Stimulated activated CD8-positive, alpha-beta memory T cell treated with anti-CD3 and anti-CD28 coated beads, Interleukin-15, amount 100 ng/mL, for 4 hours (primary cell): ENCODE data around the gene MMEL1.
"Not testable (repeated sequence)": the region's sequence is repeated elsewhere in the genome, so short reads cannot be mapped to it uniquely, and the experiment has no call there.

Source experiments
- DNase-seq, 2 donors: peaks; one replicate each; pipeline ENCODE4 v3.0.0-alpha.2; 2020; ENCODE audit warnings: low read depth in 2 of 2

MMEL1 gene, protein sequence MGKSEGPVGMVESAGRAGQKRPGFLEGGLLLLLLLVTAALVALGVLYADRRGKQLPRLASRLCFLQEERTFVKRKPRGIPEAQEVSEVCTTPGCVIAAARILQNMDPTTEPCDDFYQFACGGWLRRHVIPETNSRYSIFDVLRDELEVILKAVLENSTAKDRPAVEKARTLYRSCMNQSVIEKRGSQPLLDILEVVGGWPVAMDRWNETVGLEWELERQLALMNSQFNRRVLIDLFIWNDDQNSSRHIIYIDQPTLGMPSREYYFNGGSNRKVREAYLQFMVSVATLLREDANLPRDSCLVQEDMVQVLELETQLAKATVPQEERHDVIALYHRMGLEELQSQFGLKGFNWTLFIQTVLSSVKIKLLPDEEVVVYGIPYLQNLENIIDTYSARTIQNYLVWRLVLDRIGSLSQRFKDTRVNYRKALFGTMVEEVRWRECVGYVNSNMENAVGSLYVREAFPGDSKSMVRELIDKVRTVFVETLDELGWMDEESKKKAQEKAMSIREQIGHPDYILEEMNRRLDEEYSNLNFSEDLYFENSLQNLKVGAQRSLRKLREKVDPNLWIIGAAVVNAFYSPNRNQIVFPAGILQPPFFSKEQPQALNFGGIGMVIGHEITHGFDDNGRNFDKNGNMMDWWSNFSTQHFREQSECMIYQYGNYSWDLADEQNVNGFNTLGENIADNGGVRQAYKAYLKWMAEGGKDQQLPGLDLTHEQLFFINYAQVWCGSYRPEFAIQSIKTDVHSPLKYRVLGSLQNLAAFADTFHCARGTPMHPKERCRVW

DNA sequence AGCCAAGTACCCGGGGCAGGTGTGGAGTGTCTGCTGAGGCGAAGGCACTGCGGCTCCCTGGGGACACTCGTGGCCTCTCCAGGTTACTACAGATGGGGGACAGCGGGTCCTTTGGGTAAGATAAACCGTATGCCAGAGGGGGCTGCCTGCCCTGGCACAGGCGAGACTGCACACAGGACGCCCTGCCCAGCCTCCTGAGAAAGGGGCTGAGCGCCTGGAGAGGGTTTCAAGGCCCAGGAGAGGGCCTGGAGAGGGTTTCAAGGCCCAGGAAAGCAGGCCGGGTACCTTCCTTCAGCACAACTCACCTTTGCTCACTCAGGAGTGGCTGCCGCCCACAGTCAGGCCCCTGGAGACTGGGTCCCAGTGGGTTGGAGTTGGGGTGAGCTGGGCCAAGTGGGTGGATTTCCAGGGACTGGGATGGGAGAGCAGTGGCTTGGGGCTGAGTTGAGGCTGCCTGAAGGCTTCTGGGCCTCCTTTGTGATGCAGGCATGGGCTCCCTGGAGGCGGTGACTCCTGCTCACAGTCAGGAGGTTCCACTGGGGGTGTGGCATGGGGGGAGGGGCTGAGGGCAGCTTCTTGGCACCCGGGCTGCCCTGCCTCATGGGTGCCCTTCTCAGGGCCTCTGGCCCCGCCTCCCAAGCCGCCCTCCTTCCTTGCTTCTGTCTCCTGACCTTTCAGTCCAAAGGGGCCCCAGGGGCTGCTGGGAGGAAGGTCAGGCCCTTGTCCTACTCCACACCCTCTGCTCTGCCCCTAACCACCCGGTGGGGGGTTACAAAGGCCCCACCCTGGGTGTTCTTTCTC, at the start of gene MMEL1:
MMEL1 (minus strand) TSS at position 456 of the 801 bp plus-strand sequence. CDS start 3,532 bp downstream, outside the sequence.
- DNase-seq, result no peak

DNA sequence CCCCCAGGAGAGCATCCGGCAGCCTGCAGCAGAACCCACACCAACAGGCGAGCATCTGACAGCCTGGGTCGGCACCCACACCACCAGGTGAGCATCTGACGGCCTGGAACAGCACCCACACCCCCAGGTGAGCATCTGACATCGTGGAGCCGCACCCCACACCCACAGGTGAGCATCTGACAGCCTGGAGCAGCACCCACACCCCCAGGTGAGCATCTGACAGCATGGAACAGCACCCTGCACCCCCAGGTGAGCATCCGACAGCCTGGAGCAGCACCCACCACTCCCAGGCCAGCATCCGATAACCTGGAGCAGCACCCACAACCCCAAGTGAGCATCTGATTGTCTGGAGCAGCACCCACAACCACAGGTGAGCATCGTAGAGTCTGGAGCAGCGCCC, 43.9 kb upstream of the MMEL1 start:
- DNase-seq, result not testable (repeated sequence)

DNA sequence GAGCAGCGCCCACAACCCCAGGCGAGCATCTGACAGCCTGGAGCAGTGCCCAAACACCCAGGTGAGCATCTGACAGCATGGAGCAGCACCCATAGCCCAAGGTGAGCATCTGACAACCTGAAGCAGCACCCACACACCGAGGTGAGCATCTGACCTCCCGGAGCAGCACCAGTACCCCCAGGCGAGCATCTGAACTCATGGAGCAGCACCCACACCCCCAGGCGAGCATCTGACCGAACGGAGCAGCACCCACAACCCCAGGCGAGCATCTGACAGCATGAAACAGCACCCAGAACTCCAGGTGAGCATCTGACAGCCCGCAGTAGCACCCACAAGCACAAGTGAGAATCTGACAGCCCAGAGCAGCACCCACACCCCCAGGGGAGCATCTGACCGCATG, 38.8 kb upstream of the MMEL1 start:
- not testable (repeated sequence) for DNase-seq

DNA sequence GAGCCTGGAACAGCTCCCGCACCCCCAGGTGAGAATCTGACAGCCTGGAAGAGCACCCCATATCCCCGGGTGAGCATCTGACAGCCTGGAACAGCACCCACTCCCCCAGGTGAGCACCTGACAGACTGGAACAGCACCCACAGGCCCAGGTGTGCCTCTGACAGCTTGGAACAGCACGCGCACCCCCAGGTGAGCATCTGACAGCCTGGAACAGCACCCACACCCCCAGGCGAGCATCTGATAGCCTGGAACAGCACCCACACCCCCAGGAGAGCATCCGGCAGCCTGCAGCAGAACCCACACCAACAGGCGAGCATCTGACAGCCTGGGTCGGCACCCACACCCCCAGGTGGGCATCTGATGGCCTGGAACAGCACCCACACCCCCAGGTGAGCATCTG, 27.0 kb upstream of the MMEL1 start:
- DNase-seq, result not testable (repeated sequence)

DNA sequence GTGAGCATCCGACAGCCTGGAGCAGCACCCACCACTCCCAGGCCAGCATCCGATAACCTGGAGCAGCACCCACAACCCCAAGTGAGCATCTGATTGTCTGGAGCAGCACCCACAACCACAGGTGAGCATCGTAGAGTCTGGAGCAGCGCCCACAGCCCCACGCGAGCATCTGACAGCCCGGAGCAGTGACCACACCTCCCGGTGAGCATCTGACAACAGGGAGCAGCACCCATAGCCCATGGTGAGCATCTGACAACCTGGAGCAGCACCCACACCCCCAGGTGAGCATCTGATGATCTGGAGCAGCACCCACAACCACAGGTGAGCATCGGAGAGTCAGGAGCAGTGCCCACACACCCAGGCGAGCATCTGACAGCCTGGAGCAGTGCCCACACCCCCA, 25.1 kb upstream of the MMEL1 start:
- not testable (repeated sequence) for DNase-seq

DNA sequence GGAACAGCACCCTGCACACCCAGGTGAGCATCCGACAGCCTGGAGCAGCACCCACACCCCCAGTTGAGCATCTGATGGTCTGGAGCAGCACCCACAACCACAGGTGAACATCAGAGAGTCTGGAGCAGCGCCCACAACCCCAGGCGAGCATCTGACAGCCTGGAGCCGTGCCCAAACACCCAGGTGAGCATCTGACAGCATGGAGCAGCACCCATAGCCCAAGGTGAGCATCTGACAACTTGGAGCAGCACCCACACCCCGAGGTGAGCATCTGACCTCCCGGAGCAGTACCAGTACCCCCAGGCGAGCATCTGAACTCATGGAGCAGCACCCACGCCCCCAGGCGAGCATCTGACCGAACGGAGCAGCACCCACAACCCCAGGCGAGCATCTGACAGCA, 24.3 kb upstream of the MMEL1 start:
- not testable (repeated sequence) for DNase-seq

DNA sequence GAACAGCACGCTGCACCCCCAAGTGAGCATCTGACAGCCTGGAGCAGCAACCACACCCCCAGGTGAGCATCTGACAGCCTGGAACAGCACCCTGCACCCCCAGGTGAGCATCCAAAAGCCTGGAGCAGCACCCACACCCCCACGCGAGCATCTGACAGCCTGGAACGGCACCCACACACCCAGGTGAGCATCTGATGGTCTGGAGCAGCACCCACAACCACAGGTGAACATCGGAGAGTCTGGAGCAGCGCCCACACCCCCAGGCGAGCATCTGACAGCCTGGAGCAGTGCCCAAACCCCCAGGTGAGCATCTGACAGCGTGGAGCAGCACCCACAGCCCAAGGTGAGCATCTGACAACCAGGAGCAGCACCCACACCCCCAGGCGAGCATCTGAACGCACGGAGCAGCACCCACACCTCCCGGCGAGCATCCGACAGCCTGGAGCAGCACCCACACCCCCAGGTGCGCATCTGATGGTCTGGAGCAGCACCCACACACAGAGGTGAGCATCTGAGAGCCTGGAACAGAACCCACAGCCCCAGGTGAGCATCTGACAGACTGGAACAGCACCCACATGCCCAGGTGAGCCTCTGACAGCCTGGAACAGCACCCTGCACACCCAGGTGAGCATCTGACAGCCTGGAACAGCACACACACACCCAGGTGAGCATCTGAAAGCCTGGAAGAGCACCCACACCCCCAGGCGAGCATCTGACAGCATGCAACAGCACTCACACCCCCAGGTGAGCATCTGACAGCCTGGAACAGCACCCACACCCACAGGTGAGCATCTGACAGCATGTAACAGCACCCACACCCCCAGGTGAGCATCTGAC, 23.0 kb upstream of the MMEL1 start:
- DNase-seq, result not testable (repeated sequence)

DNA sequence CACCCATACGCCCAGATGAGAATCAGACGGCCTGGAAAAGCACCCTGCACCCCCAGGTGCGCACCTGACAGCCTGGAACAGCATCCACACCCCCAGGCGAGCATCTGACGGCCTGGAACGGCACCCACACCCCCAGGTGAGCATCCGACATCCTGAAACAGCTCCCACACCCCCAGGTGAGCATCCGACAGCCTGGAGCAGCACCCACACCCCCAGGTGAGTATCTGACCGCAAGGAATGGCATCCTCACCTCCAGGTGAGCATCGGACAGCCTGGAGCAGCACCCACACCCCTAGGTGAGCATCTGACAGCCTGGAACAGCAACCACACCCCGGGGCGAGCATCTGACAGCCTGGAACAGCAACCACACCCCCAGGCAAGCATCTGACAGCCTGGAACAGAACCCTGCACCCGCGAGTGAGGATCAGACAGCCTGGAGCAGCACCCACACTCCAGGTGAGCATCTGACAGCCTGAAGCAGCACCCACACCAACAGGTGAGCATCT, 21.7 kb upstream of the MMEL1 start:
- not testable (repeated sequence) for DNase-seq

DNA sequence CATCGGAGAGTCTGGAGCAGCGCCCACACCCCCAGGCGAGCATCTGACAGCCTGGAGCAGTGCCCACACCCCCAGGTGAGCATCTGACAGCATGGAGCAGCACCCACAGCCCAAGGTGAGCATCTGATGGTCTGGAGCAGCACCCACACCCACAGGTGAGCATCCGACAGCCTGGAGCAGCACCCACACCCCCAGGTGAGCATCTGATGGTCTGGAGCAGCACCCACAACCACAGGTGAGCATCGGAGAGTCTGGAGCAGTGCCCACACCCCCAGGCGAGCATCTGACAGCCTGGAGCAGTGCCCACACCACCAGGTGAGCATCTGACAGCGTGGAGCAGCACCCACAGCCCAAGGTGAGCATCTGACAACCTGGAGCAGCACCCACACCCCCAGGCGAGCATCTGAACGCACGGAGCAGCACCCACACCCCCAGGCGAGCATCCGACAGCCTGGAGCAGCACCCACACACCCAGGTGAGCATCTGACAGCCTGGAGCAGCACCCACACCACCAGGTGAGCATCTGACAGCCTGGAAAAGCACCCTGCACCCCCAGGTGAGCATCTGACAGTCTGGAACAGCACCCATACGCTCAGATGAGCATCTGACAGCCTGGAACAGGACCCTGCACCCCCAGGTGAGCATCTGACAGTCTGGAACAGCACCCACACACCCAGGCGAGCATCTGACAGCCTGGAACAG, 21.1 kb upstream of the MMEL1 start:
- not testable (repeated sequence) for DNase-seq

DNA sequence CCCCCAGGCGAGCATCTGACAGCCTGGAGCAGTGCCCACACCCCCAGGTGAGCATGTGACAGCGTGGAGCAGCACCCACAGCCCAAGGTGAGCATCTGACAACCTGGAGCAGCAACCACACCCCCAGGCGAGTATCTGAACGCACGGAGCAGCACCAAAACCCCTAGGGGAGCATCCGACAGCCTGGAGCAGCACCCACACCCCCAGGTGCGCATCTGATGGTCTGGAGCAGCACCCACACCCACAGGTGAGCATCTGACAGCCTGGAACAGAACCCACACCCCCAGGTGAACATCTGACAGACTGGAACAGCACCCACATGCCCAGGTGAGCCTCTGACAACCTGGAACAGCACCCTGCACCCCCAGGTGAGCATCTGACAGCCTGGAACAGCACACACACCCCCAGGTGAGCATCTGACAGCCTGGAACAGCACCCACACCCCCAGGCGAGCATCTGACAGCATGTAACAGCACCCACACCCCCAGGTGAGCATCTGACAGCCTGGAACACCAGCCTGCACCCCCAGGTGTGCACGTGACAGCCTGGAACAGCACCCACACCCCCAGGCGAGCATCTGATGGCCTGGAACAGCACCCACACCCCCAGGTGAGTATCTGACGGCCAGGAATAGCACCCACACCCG, 20.2 kb upstream of the MMEL1 start:
- DNase-seq, result not testable (repeated sequence)

DNA sequence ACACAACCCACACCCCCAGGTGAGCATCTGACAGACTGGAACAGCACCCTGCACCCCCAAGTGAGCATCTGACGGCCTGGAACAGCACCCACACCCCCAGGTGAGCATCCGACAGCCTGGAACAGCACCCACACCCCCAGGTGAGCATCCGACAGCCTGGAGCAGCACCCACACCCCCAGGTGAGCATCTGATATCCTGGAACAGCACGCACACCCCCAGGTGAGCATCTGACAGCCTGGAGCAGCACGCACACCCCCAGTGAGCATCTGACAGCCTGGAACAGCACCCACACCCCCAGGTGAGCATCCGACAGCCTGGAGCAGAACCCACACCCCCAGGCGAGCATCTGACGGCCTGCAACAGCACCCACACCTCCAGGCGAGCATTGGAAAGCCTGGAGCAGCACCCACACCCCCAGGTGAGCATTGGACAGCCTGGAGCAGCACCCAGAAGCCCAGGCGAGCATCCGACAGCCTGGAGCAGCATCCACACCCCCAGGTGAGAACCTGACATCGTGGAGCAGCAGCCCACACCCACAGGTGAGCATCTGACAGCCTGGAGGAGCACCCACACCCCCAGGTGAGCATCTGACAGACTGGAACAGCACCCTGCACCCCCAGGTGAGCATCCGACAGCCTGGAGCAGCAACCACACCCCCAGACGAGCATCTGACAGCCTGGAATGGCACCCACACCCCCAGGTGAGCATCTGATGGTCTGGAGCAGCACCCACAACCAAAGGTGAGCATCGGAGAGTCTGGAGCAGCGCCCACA, 19.5 kb upstream of the MMEL1 start:
- not testable (repeated sequence) for DNase-seq

DNA sequence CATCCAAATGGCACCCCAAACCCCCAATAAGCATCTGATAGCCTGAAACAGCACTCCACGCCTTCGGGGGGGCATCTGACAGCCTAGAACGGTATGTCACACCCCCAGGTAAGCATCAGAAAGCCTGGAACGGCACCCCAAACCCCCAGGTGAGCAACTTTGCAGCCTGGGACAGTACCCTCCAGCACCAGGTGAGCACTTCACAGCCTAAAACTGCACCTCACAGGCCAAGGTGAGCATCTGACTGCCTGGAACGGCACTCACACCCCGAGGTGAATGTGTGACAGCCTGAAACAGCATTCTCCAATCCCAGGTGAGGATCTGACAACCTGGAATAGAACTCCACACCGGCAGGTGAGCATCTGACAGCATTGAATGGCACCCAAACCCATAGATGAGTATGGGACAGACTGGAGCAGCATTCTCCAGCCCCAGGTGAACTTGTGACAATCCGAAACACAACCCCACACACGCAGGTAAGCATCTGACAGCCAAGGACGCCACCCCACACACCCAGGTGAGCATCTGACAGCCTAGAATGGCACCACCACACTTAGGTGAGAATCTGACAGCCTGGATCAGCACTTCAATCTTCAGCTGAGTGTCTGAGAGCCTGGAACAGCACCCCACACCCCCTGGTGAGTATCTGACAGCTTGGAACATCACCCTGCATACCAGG, 18.3 kb upstream of the MMEL1 start:
- no peak for DNase-seq

DNA sequence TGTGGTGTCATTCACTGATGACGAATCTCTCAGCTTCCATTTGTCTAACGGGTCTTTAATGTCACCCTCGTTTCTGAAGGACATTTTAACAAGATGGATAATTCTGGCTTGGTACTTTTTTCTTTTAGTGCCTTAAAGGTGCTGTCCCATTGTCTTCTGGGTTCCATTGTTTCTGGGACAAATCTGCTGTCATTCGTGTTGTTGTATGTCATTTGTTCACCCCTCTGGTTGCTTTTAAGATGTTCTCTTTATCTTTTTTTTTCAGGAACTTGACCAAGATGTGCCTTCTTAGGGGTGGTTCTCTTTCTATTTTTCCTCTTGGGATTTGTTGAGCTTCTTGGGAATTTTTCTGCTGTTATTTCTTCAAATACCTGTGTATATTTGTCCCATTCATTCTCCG, 14.0 kb upstream of the MMEL1 start:
- no peak for DNase-seq

DNA sequence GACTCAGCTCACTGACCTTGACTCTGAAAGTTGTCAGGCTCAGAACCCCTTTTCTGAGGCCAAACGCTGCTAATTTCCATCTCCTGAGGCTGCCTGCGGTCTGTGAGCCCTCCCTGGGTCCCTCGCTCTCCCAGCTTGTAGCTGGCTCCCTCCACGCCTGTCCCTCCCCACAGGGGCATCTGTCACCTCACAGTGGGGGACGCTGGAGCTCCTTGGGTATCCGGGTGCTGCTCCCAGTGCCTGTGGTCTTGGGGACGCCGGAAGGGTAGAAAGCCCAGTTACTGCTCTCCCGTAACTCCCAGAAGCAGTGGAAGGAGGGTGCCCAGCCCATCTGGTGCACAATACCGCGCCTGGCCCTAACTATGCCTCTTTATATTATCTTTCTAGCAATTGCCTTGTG, 13.0 kb upstream of the MMEL1 start:
- DNase-seq, result no peak

DNA sequence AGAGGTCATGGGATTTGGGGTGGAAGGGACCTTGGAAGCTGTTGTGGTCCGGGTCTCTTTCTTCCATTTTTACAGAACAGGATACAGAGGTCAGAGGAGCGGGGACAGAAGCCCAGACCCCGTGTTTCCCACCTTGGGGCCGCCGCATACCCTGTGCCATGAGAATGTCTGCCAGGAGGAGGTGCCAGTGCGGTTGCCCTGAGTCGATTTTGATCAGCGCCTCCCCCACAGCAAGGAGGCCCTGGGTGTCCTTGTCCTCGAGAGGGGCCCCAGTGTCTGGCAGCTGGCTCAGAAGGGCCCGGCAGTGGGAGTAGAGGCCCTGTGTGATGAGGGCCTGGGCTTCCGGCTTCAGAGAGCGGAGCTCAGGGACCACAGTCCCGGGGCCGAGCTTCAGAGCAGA, 12.3 kb upstream of the MMEL1 start:
- DNase-seq, result no peak

DNA sequence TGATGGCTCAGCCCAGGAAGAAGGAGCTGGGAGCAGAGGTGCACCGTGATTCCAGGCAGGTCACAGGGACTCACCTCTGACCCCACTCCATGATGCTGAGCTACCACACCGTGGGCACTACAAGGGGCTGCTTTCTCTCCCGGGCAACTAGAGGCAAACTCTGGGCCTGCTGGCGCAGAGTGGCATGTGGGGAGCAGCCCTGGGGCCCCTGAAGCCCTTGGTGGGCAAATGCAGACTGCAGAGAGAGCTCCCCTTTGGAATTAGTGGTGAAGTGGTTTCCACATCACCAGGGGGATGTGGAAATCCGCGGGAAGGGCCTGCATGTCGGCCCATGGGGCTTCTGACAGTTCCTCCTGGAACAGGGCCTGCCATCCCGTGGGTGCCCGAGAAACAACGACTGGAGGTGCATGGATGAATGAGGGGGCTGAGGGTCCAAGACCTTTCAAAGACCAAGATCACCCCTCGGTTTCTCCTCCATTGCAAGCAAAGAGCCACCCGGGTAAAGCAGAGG, 11.8 kb upstream of the MMEL1 start:
- no peak for DNase-seq

DNA sequence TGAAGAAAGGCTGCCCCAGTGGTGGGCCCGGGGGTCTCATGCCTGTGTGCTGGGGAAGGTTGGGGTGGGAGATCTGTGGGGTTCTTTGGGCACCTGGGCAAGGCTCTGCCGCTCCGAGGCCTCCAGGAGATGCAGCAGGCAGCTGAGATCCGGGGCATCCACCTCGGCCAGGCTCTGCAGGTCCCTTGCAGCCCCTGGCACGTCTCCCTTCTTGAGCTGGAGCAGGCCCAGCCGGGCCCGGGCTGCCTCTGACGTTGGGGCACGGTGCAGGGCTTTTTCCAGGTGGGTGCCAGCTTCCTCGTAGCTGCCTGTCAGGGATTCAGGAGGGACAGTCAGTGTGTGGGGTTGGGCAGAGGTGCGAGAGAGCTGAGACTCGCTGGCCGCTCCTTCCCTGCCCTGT, 11.4 kb upstream of the MMEL1 start:
- no peak for DNase-seq

DNA sequence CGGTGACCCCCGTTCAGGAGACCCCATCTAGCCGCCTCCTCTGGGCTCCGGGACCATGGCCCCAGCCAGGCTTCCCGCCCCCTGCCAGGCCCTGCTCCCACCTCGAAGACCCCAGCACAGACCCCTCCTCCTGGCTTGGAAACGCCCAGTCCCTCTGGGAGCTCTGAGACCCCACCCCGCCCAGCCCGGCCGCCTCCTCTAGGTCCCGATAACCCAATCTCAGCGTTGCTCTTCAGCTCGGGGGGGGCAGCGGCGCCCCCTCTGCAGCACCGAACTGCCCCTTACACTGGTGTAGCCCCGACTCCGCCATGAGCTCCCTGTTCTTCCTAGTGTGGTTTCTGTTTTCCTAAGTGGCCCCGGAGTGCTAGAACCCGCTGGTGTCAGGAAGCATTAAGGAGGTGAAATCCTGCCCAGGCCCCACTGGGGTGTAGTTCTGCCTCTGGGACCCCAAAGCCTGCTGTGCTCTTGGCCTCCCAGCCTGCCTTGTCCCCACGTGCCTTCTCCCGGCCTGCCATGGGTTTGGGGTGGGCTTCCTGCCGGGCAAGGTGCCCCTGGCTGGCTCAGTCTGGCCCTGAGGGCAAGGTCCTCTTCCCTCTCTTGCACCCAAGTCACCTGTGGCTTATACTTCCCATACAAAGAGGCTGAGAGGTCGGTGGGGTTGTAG, 10.7 kb upstream of the MMEL1 start:
- no peak for DNase-seq
